K562 (cell line): ENCODE data around the gene ASCC3.

Source experiments
- BRCA1 ChIP-seq, 2 experiments: fragments of 450-650 bp in 1 of 2; sonication (generic) in 1 of 2; formaldehyde crosslinking in 1 of 2; IDR thresholded peaks; 2 replicates each; pipeline versions ENCODE4 v1.5.0 to v1.6.1; 2017 to 2020; ENCODE audit warnings: mild to moderate bottlenecking in 1 of 2, missing genetic modification reagents in 1 of 2
- C11orf30 ChIP-seq: fragments of 450-650 bp; IDR thresholded peaks from 2 replicates; pipeline ENCODE4 v1.6.1; 2016; ENCODE audit warnings: low read depth, mild to moderate bottlenecking
- CREB1 ChIP-seq, 2 experiments: sonication (generic) in 1 of 2; formaldehyde crosslinking in 1 of 2; IDR thresholded peaks; 2 replicates each; pipeline versions ENCODE4 v1.6.1 to v1.8.0; 2012 to 2022; ENCODE audit warnings: inconsistent platforms in 1 of 2, mild to moderate bottlenecking in 1 of 2, missing genetic modification reagents in 1 of 2, moderate library complexity in 1 of 2
- CTCF ChIP-seq, 3 experiments: IDR thresholded peaks in 2 of 3; conservative IDR thresholded peaks in 1 of 3; 2 replicates each; pipeline ENCODE4 v1.5.1; 2011 to 2012; ENCODE audit warnings: low read length in 3 of 3, mild to moderate bottlenecking in 3 of 3, control low read depth in 2 of 3, improper control_type of control experiment in 1 of 3, inconsistent platforms in 1 of 3, low read depth in 1 of 3, mixed read lengths in 1 of 3, moderate library complexity in 1 of 3; ENCODE audit not compliant: insufficient read depth in 2 of 3
- POLR2AphosphoS5 ChIP-seq: IDR thresholded peaks from 2 replicates; pipeline ENCODE4 v1.6.1; 2011; ENCODE audit warnings: mild to moderate bottlenecking, low read depth, low read length, moderate library complexity; ENCODE audit not compliant: control insufficient read depth, insufficient read depth
- USF2 ChIP-seq: sonication (generic); formaldehyde crosslinking; IDR thresholded peaks from 2 replicates; pipeline ENCODE4 v1.5.0; 2020; ENCODE audit warnings: missing genetic modification reagents

DNA sequence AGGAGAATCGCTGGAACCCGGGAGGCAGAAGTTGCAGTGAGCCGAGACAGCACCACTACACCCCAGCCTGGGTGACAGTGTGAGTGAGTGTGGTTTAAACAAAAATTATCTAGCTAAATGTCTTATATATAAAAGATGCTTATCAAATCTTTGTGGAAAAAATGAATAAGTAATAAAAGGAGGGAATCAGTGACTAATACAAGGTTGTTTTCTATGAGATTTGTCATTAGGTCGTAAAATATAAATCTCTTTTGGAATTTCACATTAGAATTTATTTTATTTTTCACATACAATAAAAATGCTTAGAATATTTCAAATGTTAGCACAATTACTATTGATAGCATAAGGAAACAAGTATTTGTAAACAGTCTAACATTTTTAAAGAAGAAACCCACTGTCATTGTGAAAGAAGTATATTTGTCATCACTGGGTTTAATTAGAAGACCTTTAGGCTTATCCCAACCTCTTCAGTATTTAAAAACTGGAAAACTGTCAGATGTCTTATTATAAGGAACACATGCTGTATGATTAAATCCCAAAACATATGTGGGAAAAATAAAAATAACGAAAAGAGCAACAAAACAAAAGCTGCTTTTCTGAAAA, 47.1 kb downstream of the ASCC3 start:
- no peak for TF ChIP-seq USF2 (CRISPR knock-in tag)
- no peak for TF ChIP-seq POLR2AphosphoS5
- TF ChIP-seq BRCA1 (IDR thresholded peaks at IDR 0.05) = no peak
- TF ChIP-seq BRCA1 (CRISPR knock-in tag; IDR thresholded peaks at IDR 0.05) = no peak
- TF ChIP-seq CREB1 (IDR thresholded peaks at IDR 0.05) = no peak
- no peak for TF ChIP-seq CREB1 (CRISPR knock-in tag; IDR thresholded peaks at IDR 0.05)
- TF ChIP-seq CTCF (IDR thresholded peaks at IDR 0.05 in 2 of 3, conservative IDR thresholded peaks at IDR 0.05 in 1 of 3; ENCODE audit: insufficient read depth in 2 of 3, low read depth in 1 of 3, low read length in 3 of 3) = no peak
- no peak for TF ChIP-seq C11orf30
